K562 (cell line): Measurements from ENCODE around the gene SCN1A.

Source experiments
- HDAC1 ChIP-seq, 2 experiments: fragments of 450-650 bp; IDR thresholded peaks; 2 replicates each; pipeline ENCODE4 v1.6.1; 2016 to 2017; ENCODE audit warnings: inconsistent platforms in 1 of 2, mild to moderate bottlenecking in 1 of 2, moderate library complexity in 1 of 2
- TAF1 ChIP-seq: IDR thresholded peaks from 2 replicates; pipeline ENCODE4 v1.6.1; 2011; ENCODE audit warnings: mild to moderate bottlenecking, low read length, moderate library complexity; ENCODE audit not compliant: insufficient read depth, control insufficient read depth, severe bottlenecking; ENCODE audit errors: extremely low read depth

DNA sequence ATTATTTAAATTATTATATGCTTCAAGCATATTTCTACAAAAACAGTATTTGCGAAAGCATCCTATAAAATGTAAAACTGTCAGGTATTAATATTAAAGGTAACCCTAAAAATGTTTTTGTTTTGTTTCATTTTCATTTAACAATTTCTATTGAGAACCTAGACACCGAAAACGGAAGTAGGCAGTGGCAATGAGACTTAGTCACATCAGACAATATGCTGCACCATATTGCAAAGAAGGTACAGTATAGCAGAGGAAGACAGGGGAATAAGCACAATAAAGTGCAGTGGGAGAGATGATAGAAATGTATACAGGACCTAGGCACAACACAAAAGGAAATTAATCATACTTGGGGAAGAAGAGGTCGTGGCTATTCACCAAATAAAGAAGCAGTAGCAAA lies 12.2 kb downstream of the SCN1A start:
- TF ChIP-seq TAF1 (no peak), HDAC1 (IDR thresholded peaks at IDR 0.05) (no peak)
